Measurements from ENCODE around the gene CDKAL1.

GRCh38 chr6:20563377-20563776, 29.1 kb downstream of the CDKAL1 start:
- TF ChIP-seq ASH2L (IDR thresholded peaks at IDR 0.05; ENCODE audit: insufficient read length, low read depth, low read length), result no peak
- no peak for TF ChIP-seq CTCF (CRISPR knock-in tag; IDR thresholded peaks at IDR 0.05)
- TF ChIP-seq EED (CRISPR knock-in tag; IDR thresholded peaks at IDR 0.05), result no peak
- TF ChIP-seq PPARG (CRISPR knock-in tag; conservative IDR thresholded peaks at IDR 0.05), result no peak
- TF ChIP-seq ZHX1 (CRISPR knock-in tag; IDR thresholded peaks at IDR 0.05; ENCODE audit: low read depth), result no peak
- TF ChIP-seq ZNF24 (IDR thresholded peaks at IDR 0.05), result no peak
